Gastrocnemius medialis (tissue), 4 donors: ENCODE results near the gene CA12. TPM values are rescaled to one million over a fixed set of nuclear protein-coding genes. Genes with fewer than 3 reads are reported as not detected.

ENCODE experiments used
- ATAC-seq, 2 donors: fragments of 150-250 bp; one replicate each; pipeline ENCODE4 v1.9.1; 2016
- DNase-seq, 2 donors: peaks; one replicate each; pipeline ENCODE4 v3.0.0-alpha.2; 2019
- H3K27ac ChIP-seq, 4 donors: fragments of 200-600 bp; sonication (generic); 1 replicate in 1 of 4; 2 replicates in 3 of 4; pipeline ENCODE4 v1.5.1; 2016 to 2018; ENCODE audit warnings: mild to moderate bottlenecking in 2 of 4, moderate library complexity in 1 of 4
- H3K27me3 ChIP-seq, 3 donors: fragments of 200-600 bp; sonication (generic) in 2 of 3; 1 replicate in 1 of 3; 2 replicates in 2 of 3; pipeline versions ENCODE4 v1.5.1 to v1.6.0; 2016 to 2019; ENCODE audit warnings: mild to moderate bottlenecking in 1 of 3, moderate library complexity in 1 of 3
- H3K36me3 ChIP-seq, 2 donors: fragments of 200-600 bp; sonication (generic) in 1 of 2; one replicate each; pipeline ENCODE4 v1.5.1; 2017 to 2018
- H3K4me1 ChIP-seq, 2 donors: fragments of 200-600 bp; sonication (generic) in 1 of 2; one replicate each; pipeline ENCODE4 v1.5.1; 2016 to 2017; ENCODE audit warnings: mild to moderate bottlenecking in 2 of 2
- H3K4me3 ChIP-seq, 4 donors: fragments of 200-600 bp; sonication (generic) in 3 of 4; 1 replicate in 1 of 4; 2 replicates in 3 of 4; pipeline ENCODE4 v1.5.1; 2016 to 2019; ENCODE audit warnings: mild to moderate bottlenecking in 2 of 4
- H3K9me3 ChIP-seq, 3 donors: fragments of 200-600 bp; sonication (generic) in 2 of 3; 1 replicate in 1 of 3; 2 replicates in 2 of 3; pipeline ENCODE4 v1.5.1; 2016 to 2019
- POLR2A ChIP-seq, 2 donors: fragments of 450-650 bp; IDR thresholded peaks; one replicate each; pipeline ENCODE4 v1.6.1; 2017; ENCODE audit warnings: antibody characterized with exemption in 2 of 2, mild to moderate bottlenecking in 2 of 2, moderate library complexity in 2 of 2
- in situ Hi-C, 4 donors: fragments of 200-750 bp; cut with MboI; loops; one replicate each; pipeline versions ENCODE4 v1.15.0 to v1.8.0; 2017; ENCODE audit warnings: low sequenced_read_pairs in 4 of 4
- intact Hi-C: fragments of 100-400 bp; cut with DNase I; formaldehyde crosslinking; loops from one replicate; pipeline ENCODE4 v1.15.1; 2023; ENCODE audit warnings: low total_unique reads
- total RNA-seq, 4 donors: library from RNA; depleted of rRNA; stranded (reverse); fragments of >200 nt; gene quantifications; one replicate each; pipeline versions ENCODE4 v1.1.0 to v1.2.3, GENCODE V29; 2016
- TF ChIP-seq, protein P1 (sequence below), 5 experiments: fragments of 450-650 bp in 3 of 5; fragments of 200-600 bp in 2 of 5; sonication (generic) in 2 of 5; IDR thresholded peaks in 4 of 5; conservative IDR thresholded peaks in 1 of 5; 1 replicate in 4 of 5; 2 replicates in 1 of 5; pipeline ENCODE4 v1.5.1; 2016 to 2019; ENCODE audit warnings: antibody characterized with exemption in 5 of 5, mild to moderate bottlenecking in 3 of 5, moderate library complexity in 3 of 5

Gene CA12
- total RNA-seq, 4 donors from 2014 or later, result 0.10 to 1.7 TPM; not detected in 2

DNA sequence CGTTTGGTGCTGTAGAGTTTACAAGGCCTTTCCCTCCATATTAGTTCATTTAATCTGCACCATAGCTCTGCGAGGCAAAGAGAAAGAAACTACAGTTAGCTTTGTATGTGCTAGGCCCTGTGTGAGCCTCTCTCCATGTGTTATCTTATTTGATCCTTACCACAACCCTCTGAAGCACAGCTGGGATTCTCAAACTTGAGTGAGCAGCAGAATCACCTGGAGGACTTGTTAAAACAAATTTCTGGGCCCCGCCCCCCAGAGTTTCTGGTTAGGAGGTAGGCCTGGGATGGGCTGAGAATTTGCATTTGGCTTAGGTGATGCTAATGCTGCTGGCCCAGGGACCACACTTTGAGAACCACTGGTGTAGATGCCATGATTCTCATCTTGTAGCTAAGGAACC, 12.3 kb downstream of the CA12 start:
- no peaks in the 10 kb centered on the region for H3K36me3 ChIP-seq
- DNase-seq (no peak), ATAC-seq (no peak)
- no peaks in the 10 kb centered on the region for H3K9me3 ChIP-seq
- peaks cover 17 to 22% of the 10 kb centered on the region in 2 donors for H3K4me1 ChIP-seq
- H3K27me3 ChIP-seq, result no peaks in the 10 kb centered on the region
- intact Hi-C loops (no loop called here), in situ Hi-C loops (no loop called here)
- H3K4me3 ChIP-seq, result no peak overlapping the region
- TF ChIP-seq, protein P1, sequence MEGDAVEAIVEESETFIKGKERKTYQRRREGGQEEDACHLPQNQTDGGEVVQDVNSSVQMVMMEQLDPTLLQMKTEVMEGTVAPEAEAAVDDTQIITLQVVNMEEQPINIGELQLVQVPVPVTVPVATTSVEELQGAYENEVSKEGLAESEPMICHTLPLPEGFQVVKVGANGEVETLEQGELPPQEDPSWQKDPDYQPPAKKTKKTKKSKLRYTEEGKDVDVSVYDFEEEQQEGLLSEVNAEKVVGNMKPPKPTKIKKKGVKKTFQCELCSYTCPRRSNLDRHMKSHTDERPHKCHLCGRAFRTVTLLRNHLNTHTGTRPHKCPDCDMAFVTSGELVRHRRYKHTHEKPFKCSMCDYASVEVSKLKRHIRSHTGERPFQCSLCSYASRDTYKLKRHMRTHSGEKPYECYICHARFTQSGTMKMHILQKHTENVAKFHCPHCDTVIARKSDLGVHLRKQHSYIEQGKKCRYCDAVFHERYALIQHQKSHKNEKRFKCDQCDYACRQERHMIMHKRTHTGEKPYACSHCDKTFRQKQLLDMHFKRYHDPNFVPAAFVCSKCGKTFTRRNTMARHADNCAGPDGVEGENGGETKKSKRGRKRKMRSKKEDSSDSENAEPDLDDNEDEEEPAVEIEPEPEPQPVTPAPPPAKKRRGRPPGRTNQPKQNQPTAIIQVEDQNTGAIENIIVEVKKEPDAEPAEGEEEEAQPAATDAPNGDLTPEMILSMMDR (IDR thresholded peaks at IDR 0.05 in 4 of 5, conservative IDR thresholded peaks at IDR 0.05 in 1 of 5), result no peak
- no peak for TF ChIP-seq POLR2A (IDR thresholded peaks at IDR 0.05)
- H3K27ac ChIP-seq, result no peak overlapping the region

DNA sequence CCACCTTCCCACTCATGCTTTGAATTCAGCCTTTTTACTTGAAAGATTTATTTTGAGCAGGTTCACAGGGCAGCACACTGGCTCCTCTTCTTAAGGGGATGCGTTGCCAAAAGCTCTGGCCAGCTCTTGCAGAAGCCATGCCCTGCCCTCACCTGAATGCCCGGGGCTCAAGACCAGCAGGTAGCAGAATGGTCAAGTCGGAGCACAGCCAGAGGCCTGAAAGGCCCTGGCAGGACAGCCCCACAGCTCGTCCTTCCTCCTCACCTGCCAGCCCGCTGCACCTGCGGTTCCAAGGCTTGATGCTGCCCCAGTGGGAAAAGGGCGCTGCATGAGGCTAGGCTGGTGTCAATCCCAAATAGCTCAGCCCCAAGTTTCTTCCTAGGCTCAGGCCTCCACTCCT, 13.1 kb downstream of the CA12 start:
- in situ Hi-C loops, result no loop called here
- no peaks in the 10 kb centered on the region for H3K36me3 ChIP-seq
- no peak for TF ChIP-seq POLR2A (IDR thresholded peaks at IDR 0.05)
- TF ChIP-seq, protein P1 (IDR thresholded peaks at IDR 0.05 in 4 of 5, conservative IDR thresholded peaks at IDR 0.05 in 1 of 5), result no peak
- no peaks in the 10 kb centered on the region for H3K9me3 ChIP-seq
- no peak overlapping the region for H3K27ac ChIP-seq
- ATAC-seq, result no peak
- H3K4me3 ChIP-seq, result no peak overlapping the region
- DNase-seq, result no peak
- intact Hi-C loops, result no loop called here
- H3K27me3 ChIP-seq, result no peaks in the 10 kb centered on the region
- H3K4me1 ChIP-seq, result peaks cover 17 to 21% of the 10 kb centered on the region in 2 donors

DNA sequence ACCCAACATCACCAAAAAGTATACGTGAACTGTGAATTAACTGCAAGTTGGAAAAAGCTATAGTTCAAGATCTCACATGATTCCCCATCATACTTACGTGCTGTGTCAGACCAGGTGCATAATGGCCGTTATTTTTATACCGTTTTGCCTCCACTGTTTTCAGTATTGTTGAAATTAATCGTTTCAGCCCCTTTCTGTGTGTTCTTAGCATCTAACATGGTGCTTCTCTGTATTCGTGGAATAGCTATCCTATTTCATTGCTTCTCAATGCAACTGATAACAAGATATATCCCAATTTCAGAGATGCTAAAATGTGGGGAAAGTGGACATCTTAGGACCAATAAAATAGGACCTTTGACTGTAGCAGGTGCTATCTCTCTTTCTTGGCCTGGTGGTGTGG, 13.7 kb downstream of the CA12 start:
- intact Hi-C loops, result no loop called here
- no peaks in the 10 kb centered on the region for H3K36me3 ChIP-seq
- no peak overlapping the region for H3K27ac ChIP-seq
- no peak overlapping the region for H3K4me3 ChIP-seq
- in situ Hi-C loops, result no loop called here
- H3K4me1 ChIP-seq, result peaks cover 17 to 23% of the 10 kb centered on the region in 2 donors
- no peaks in the 10 kb centered on the region for H3K27me3 ChIP-seq
- DNase-seq (no peak), ATAC-seq (no peak)
- H3K9me3 ChIP-seq, result no peaks in the 10 kb centered on the region
- TF ChIP-seq POLR2A (IDR thresholded peaks at IDR 0.05), result no peak
- TF ChIP-seq, protein P1 (IDR thresholded peaks at IDR 0.05 in 4 of 5, conservative IDR thresholded peaks at IDR 0.05 in 1 of 5), result no peak

DNA sequence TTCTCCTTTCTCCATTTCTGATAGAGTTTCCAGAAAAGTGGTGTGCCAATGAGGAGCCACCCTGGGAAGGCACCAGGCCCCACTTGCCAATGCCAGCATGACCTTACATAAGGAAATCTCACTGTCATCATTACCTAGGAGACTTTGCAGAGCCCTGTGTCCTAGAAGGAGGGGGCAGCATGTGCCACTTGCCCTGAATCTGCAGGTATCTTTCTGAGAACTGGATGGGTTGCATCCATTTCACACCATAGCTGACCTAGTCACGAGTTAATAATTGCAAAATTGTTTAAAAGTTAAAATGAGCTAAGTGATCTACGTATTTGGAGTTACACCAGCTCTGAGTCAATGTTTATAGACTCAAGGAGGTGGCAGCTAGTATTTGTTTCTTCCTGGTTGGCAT, 14.3 kb downstream of the CA12 start:
- Histone ChIP-seq H3K36me3 (no peaks in the 10 kb centered on the region), H3K27me3 (no peaks in the 10 kb centered on the region), H3K4me1 (peaks cover 19 to 24% of the 10 kb centered on the region in 2 donors), H3K4me3 (no peak overlapping the region), H3K9me3 (no peaks in the 10 kb centered on the region), H3K27ac (no peak overlapping the region)
- intact Hi-C loops, result no loop called here
- no peak for ATAC-seq
- in situ Hi-C loops, result no loop called here
- no peak for DNase-seq
- TF ChIP-seq POLR2A (IDR thresholded peaks at IDR 0.05), result no peak
- TF ChIP-seq, protein P1 (IDR thresholded peaks at IDR 0.05 in 4 of 5, conservative IDR thresholded peaks at IDR 0.05 in 1 of 5), result no peak

DNA sequence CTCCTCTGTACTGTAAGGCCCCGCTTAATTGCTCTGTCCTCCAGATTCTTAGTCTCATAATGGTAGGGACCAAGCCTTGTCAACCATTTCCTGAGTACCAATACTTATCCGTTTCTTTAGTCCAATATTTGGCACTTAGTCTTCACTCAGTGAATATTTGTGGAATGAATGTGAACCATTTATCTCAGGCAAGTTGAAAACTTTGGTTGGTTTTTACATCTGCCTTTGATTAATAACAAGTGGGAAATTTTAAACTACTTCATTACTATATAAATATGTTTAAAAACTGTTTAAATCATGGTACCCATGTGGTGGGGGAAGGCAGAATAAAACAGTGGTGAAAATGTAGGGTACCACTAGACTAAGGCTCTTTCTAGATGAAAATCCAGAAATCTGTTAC, 15.2 kb downstream of the CA12 start:
- DNase-seq, result no peak
- in situ Hi-C loops, result no loop called here
- Histone ChIP-seq H3K9me3 (no peaks in the 10 kb centered on the region), H3K36me3 (no peaks in the 10 kb centered on the region), H3K4me3 (no peak overlapping the region), H3K27me3 (no peaks in the 10 kb centered on the region), H3K27ac (no peak overlapping the region), H3K4me1 (peaks cover 23 to 29% of the 10 kb centered on the region in 2 donors)
- TF ChIP-seq, protein P1 (IDR thresholded peaks at IDR 0.05 in 4 of 5, conservative IDR thresholded peaks at IDR 0.05 in 1 of 5), result no peak
- TF ChIP-seq POLR2A (IDR thresholded peaks at IDR 0.05), result no peak
- intact Hi-C loops, result no loop called here
- ATAC-seq, result no peak
